Stimulated activated CD8-positive, alpha-beta memory T cell treated with anti-CD3 and anti-CD28 coated beads, Interleukin-4, amount 100 ng/mL, for 4 hours (primary cell): Measurements from ENCODE around the gene PIGO.

Experiments used
- DNase-seq, 2 donors: peaks; one replicate each; pipeline ENCODE4 v3.0.0-alpha.2; 2020; ENCODE audit warnings: low read depth in 2 of 2, low spot score in 1 of 2

The PIGO gene

DNA sequence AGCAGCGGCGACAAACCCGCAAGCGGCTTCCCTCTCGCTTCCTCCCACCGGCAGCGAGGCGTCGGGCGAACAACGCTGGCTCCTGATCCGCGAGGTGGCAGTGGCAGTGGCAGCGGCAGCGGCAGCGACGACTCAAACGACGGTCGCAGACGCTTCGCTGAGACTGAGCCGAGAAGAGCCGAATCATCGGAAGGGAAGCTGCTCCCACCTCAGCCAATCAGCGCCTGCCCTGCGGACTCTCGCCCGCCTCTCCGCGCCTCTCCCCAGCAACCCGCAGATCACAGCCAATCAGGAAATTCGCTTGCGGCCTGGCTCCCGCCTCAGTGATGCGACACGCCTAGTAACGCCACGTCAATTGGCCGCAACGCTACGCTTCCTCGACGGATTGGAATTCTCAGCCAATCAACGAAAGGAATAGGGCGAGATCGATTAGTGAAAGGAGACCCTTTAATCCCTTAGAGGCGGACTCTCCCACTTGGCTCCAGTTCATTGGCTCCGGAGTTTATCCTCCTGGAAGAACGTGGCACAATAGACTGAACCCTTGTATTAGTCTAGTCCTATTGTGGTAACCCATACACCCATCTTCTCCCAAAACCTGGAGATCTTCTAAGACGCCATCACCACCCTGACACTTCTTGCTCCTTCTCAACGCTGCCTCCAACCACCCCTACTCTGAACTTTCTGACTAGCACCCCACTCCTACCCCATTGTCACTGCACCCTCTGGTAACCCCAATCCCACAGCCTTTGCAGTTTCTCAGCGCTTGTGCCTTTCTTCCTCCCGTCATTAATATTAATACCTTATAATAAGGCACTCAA is 23.7 kb downstream of the PIGO start, which contains the start of gene VCP:
VCP (minus strand) TSS at position 165 of the 818 bp plus-strand sequence. CDS start 272 bp downstream, outside the sequence.
- DNase-seq, result peak; percentile 88 to 95

DNA sequence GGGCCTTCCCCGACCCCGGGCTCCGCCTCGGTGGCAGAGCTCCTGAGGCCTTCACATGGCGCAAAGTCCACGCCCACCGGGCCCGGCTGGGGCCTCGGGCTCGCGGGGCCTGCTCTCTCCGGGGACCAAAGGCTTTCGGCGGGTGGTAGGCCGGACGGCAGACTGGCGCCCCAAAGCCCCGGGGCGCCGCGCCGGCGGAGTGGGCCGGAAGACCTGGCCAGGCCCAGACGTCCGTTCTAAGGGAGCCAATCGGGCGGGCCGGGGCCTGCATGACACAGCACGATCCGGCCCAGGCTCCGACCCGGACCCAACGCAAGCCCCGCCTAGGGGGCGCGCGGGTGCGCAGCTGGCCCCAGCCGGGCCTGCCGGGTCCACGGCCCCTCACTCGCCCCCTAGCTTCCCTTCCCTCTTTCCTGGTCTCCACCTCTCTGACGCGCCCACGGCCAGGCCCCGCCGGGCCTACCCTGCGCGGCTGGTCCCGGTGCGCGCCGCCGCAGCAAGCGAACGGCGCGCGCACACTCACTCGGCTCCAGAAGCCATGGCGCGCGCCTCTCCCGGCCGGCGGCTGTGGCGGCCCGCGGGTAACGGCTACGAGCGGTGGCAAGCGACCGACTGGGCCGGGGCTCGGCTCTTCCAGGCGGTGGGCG is 24.5 kb downstream of the PIGO start:
- DNase-seq, result peak; percentile 35 to 55

DNA sequence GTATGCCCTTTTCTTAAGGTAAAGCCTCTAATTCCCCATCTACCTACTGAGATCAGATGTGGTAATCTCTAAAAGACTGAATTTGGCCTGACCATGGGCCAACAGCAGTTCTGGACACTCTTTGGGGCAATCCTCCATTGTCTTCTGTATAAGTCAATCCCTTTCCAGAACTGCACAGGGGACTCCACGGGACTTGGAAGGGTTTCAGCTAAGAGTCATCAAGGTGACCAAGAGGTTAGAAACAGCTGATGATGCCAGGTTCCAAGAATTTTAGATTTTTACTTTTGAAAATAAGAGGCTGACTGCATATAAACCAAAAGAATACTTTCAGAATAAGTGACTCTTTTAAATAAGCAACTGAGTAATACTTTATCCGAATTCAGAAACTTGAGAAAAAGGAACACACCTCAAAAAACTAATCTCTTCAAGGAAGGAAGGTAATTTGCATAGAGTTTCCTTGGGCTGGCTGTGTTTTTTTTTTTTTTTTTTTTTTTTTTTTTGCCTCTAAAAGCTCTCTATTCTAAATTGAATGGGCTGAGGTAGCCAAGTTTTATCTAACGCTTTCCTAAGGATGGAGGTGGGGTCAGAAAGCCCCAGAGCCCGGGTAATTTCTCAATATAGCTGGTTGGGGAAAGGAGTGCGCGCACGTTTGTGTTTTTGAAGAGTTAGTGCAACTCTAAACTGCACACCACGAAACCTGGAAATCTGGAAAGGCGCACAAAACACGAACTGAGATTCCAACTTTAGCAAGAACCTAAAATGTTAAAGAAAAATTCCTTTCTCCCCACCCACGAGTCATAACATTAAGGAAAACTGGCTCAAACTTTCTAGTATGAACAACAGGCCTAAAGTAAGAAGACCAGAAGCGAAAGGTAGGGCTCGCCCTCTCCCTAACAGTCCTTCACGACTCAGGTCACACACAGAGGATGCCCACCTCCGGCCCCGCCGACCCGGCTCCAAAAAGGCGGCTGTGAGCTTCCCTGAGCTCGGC is 25.3 kb downstream of the PIGO start:
- no peak for DNase-seq

DNA sequence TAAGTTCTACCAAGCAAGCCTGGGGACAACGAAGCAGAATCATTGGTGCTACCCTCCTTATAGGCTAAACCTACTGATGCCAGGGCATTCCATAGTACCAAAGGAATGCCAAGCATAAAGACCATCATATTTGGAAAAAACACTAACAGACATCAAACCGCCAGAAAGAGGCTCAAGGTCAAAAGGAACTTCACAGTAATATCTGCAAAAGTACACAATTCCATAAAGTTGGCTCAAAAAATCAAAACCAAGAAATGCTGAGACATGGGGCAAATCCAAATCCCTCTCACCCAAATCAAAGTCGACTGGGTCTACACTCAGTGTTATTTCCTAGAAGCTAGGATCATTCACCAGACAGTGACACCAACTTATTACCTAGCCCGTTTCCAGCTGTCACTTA is 27.4 kb downstream of the PIGO start:
- no peak for DNase-seq

DNA sequence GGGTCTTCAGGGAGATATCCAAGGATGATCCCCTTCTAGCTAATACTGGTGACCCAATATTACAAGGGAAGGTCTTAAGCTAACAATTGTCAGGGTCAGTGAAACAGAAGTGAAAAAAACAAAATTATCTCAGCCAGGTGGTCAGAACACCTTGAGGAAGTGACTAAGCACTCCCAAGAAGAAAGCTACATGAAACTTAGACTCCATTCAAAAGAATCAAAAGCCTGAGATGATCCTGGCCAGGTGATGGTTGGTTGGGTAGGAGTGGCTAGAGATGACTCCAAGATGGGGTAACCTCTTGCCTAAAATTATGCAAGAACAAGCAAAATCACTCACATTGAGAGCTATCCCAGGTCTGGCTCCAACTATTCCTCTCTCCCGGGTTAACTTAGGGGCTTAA is 29.3 kb downstream of the PIGO start:
- DNase-seq, result no peak

DNA sequence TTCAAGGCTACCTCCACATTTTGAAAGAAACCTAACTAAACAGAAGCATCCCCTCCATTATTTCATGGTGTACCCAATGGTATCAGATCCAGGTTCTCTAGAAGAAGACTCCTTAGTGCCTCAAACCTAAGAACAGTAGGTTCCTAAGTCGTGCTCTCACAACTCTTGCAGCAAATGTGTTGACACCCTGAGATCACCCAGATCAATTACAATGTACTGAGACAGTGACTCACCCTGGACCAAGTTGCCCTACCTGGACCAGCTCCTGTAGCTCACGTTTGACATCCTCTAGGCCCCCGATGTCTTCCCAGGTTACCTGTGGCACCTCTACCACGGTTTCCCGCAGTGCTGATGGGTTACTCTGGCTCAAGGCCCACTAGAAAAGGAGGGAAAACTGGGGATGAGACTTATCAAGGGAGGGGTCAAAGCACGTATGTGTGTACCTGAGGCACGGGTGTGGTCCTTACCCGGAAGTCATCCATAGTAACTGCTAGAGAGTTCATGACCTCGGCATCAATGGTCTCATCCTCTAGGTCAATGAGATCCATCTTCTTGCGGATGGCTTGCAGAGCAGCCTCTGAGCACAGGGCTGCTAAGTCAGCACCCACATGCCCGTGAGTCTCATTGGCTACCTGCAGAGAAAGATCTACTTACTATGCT is 35.7 kb downstream of the PIGO start:
- no peak for DNase-seq

DNA sequence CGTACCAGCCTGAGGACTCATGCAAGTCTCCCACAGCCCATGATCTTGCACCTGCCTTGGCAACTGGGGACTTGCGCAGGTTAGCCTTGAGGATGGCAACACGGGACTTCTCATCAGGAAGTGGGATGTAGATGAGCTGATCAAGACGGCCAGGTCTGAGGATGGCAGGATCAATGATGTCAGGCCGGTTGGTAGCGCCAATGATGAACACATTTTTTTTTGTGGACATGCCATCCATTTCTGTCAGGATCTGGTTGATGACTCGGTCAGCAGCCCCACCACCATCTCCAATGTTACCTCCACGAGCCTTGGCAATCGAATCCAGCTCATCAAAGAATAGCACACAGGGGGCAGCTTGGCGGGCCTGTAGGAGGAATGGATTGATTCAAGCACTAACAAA is 37.0 kb downstream of the PIGO start:
- no peak for DNase-seq

DNA sequence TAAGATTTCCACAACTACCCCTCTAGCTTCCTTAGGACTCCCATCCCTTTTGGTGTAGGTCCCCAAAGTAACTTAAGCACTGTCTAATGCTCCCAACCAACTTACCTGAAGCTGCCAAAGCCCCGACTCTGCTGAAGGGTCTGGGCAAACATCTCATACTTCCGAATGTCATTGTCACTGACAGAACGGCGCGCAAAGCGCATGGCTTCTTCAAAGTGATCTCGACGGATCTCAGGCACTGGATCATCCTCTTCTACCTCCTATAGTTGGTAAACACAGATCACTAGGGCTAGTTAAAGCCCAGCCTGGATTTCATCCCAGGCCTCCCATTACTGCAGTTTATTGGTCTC is 39.1 kb downstream of the PIGO start:
- DNase-seq, result no peak

DNA sequence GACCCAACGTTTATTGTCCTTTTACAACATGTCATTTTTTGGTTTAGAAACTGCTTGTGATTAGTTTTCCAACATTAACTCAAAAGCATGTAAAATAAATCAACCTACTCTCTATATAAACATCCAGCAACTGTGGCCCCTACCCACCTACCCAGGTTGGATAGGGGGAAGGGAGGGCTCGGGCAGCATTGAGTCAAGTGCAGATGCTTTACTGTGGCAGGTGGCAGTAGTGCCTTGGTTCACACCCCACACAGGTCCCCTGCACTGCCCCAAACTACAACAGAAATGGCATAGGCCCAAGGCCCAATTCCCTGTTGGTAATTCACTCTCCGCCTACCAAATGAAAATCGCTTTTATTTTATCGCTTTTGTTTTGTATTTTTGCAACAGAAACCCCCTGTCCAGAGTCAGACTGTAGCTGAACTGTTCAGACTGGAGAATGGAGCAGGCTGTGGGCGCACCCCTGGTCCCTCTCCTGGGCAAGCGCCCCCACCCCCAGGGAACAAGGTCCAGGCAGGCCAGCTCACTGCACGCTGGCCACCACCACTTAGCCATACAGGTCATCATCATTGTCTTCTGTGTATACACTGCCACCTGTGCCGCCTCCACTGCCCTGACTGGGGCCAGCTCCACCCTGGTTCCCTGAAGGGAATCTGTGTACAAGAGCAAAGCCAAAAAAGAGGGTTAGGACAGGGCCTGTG is 39.7 kb downstream of the PIGO start:
- no peak for DNase-seq

DNA sequence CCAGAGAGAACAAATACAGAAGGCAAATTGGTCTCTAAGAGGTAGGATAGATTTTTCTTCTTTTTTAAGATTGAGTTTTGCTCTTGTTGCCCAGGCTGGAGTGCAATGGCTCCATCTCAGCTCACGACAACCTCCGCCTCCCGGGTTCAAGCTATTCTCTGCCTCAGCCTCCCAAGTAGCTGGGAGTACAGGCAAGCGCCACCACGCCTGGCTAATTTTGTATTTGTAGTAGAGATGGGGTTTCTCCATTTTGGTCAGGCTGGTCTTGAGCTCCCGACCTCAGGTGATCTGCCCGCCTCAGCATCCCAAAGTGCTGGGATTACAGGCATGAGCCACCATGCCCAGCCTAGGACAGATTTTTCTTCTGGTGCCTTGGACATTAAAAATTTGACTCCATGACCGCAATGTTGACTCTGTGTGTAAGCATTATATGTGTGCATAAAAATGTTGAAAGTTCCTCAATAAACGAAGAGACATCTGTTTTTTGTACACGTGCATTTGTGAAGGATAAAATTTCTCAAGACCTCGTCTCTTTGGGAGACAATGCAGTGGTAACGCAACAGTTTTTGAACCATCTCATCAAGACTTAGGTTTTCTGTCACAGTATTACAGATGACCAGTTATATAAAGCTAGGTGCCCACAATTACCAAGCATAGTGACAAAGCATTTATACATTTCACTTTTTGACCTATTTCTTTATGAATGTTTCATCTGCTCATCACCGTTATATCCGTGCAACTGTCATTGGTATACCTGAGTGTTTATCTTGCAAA is 41.3 kb downstream of the PIGO start:
- no peak for DNase-seq

DNA sequence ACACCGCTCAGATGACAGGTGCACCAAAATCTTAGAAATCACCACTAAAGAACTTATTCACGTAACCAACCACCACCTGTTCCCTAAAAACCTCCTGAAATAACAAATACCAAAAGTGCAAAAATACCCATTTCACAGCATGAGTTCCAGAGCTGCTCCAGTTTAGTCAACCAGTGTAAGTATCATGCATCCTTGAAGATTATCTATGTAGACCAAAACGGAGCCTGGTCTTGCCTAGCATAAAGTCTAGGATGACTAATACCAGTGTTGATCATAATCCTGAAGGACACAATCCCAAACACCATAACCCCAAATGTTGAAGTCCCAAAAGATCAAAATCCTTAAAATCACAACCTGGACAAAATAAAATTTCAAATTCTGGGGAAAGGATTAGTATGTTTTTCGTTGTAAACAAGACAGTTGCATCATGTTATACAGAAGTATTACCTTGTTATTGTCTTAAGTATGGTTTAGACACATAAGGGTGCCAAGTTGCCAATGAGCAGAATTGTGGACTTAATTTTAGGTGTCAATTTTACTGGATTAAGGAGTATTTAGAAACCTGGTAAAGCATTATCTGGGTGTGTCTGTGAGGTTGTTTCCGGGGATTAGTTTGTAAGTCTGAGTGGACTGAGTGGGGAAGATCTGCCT is 42.1 kb downstream of the PIGO start:
- DNase-seq, result no peak

DNA sequence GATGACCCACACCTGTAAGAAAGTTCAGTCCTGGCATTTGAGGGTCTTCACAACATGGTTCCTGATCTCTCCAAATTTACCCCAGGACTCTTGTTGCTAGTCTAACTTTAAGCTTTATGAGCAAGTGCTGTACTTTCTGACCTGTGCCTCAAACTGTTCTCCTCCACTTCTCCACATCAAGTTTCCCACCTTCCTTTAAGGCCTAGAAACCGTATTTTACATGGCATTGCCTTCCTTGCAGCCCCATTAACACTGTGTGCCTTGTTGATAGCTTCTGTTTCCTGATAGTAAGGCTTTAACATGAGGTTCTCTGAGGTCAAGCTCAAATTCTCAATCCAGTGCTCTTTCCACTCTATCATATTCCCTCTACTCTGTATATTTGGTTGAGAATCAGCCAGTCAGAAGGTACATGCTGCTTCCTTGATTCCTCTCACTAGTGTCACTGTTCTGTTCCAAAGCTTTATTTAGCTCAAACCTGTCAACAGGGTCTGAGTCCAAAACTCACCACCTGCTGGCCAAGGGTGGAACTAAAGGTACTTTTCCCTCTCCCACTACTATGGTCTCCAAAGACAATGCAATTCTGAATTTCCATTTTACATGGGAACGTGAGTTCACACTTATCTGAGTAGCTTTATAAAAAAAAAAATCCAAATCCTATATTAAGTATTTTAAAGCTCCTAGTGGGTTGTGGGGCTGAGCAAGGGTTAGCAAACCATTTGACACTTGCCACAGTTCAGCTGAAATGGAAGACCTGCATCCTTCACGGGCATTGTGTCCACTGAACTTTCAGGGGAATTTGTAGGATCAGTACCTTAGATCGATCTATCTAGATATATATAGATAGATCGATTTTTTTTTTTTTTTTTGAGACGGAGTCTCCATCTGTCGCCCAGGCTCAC is 45.1 kb downstream of the PIGO start:
- DNase-seq, result no peak

DNA sequence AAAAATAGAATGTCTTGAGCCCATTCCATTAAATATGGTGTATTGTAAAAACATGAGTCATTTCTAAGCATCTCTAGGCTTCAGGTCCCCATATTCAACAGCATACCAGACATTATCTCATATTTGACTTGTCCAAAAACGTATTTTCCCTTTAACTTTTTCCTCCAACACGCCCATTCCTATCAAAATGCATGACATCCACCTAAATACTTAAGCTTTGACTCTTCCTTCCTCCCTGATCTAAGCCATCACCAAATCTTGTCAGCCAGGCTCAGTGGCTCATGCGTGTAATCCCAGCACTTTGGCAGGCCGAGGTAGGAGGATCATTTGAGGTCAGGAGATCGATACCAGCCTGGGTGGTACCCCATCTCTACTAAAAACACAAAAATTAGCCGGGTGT is 47.9 kb downstream of the PIGO start:
- DNase-seq, result no peak

DNA sequence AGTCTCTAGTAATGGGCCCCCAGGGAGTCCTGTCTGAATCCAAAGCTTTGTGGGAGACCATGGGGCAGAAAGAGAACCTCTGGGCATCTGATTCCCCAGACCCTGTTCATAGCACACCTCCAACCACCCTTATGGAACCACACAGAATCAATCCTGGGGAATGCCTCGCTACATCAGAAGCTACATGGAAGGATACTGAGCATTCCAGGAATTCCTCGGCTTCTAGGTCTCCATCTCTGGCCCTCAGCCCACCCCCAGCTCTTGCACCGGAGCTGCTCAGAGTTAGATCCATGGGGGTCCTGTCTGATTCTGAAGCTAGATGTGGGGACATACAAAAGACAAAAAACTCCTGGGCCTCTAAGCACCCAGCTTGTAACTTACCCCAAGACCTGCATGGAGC is 52.3 kb downstream of the PIGO start:
- no peak for DNase-seq

DNA sequence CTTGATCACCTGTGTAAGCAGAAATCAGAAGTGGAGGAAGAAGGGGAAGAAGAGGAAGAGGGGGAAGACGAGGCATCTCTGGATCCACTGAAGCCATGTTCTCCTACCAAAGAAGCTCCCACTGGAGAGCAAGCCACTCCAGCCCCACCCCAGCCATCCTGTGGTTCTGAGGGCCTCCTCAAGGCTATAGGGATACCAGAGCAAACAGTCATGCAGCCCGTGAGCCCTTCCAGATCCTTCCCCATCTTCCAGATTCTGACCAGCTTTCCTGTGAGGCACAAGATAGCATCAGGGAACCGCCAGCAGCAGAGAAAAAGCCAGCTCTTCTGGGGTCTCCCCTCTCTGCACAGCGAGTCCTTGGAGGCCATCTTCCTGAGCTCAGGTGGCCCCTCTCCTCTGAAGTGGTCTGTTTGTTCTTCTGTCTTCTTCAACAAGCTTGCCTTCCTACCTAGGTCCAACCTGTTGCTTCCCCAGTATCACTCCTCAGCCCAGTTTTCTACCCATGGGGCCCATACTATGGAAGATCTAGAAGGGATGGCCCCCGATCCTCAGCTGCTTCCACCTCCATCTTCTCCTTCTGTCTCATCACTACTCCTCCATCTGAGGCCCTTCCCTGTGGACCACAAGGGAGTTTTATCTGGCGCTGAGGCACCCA is 53.4 kb downstream of the PIGO start:
- DNase-seq, result no peak

DNA sequence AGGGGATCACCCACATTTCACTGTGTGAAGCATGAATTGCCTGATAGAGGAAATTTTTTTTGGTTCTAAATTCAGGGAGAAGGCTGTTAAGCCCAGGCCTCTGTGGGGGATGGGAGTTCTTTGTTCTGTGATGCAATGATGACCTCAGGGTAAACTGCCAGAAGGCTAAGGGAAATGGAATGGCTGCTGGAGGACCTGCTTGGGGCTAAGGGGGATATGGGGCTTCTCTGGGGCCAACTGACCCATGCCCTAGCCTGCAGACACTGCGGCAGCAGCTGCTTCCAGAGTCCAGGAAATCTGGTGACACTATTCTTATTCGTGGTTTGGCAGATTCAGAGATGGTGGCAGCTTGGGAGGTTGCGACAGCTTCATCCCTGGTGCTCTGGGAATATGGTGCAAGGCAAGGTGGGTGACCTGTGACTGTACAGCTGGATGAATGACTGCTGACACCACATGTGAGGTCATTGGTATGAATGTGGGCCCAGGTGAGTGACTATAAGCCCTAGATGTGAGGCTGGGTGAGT is 54.2 kb downstream of the PIGO start:
- no peak for DNase-seq
